Omental fat pad (tissue), 4 donors: ENCODE results near the gene NOX4. TPM values are rescaled to one million over a fixed set of nuclear protein-coding genes. Genes with fewer than 3 reads are reported as not detected.

ENCODE experiments used
- ATAC-seq: fragments of 150-250 bp; one replicate; pipeline ENCODE4 v1.9.1; 2016; ENCODE audit warnings: mild to moderate bottlenecking, moderate library complexity; ENCODE audit not compliant: low FRiP score
- DNase-seq: peaks from one replicate; pipeline ENCODE4 v3.0.0-alpha.2; 2019; ENCODE audit warnings: low spot score
- total RNA-seq, 4 donors: library from RNA; depleted of rRNA; stranded (reverse); fragments of >200 nt; gene quantifications; one replicate each; pipeline ENCODE4 v1.1.0, GENCODE V29; 2016
- TF ChIP-seq, protein P1 (sequence below), 3 donors: fragments of 450-650 bp; IDR thresholded peaks; one replicate each; pipeline ENCODE4 v1.5.1; 2016 to 2017; ENCODE audit warnings: antibody characterized with exemption in 3 of 3, mild to moderate bottlenecking in 3 of 3, moderate library complexity in 2 of 3

The NOX4 gene
- total RNA-seq, 4 donors from 2014 or later, result 2.6 to 36.3 (median 21.4) TPM

GRCh38 chr11:89484896-89485295, 6.3 kb downstream of the NOX4 start:
- no peak for ATAC-seq
- no peak for DNase-seq
- TF ChIP-seq, protein P1, sequence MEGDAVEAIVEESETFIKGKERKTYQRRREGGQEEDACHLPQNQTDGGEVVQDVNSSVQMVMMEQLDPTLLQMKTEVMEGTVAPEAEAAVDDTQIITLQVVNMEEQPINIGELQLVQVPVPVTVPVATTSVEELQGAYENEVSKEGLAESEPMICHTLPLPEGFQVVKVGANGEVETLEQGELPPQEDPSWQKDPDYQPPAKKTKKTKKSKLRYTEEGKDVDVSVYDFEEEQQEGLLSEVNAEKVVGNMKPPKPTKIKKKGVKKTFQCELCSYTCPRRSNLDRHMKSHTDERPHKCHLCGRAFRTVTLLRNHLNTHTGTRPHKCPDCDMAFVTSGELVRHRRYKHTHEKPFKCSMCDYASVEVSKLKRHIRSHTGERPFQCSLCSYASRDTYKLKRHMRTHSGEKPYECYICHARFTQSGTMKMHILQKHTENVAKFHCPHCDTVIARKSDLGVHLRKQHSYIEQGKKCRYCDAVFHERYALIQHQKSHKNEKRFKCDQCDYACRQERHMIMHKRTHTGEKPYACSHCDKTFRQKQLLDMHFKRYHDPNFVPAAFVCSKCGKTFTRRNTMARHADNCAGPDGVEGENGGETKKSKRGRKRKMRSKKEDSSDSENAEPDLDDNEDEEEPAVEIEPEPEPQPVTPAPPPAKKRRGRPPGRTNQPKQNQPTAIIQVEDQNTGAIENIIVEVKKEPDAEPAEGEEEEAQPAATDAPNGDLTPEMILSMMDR (IDR thresholded peaks at IDR 0.05), result no peak

DNA sequence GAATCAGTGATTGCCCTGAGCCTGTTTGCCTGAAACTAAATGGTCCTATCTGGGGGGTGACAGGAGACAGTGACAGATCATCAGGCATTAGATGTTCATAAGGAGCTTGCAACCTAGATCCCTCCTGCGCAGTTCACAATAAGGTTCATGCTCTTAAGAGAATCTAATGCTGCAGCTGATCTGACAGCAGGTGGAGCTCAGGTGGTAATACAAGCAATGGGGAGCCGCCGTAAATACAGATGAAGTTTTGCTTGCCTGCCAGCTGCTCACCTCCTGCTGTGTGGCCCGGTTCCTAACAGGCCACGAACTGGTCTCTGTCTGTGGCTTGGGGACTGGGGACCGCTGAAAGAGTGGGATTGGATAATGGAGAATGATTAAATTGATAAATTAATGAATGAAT, 14.0 kb downstream of the NOX4 start:
- TF ChIP-seq, protein P1 (IDR thresholded peaks at IDR 0.05), result no peak
- ATAC-seq (no peak), DNase-seq (no peak)

DNA sequence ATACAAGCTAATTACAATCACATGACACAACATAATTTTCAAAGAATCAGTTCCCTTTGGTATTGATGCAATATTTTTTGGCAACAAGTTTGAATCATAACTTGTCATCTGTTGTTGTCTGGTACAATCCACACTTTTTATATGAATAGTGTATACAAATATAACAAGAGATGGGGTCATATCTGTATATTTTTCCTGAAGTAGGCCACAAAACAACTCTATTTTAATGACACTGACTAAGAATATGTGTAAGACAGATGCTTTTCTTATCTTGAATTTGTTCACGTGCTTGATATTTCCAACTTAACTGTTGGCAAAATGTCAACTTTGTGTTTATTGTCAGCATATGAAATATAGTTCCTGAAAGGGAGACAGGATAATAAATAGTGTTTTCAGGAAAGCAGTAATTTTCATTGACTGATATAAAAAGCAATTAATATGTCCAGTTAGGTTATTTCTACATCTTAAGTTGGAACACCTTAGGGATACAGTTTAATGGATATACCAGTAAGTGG, 27.9 kb downstream of the NOX4 start:
- TF ChIP-seq, protein P1 (IDR thresholded peaks at IDR 0.05), result no peak
- DNase-seq (no peak), ATAC-seq (no peak)

- no peak for DNase-seq
- ATAC-seq, result no peak
- TF ChIP-seq, protein P1 (IDR thresholded peaks at IDR 0.05), result no peak
Measured at GRCh38 chr11:89458716-89459115, 32.5 kb downstream of the NOX4 start.

DNA sequence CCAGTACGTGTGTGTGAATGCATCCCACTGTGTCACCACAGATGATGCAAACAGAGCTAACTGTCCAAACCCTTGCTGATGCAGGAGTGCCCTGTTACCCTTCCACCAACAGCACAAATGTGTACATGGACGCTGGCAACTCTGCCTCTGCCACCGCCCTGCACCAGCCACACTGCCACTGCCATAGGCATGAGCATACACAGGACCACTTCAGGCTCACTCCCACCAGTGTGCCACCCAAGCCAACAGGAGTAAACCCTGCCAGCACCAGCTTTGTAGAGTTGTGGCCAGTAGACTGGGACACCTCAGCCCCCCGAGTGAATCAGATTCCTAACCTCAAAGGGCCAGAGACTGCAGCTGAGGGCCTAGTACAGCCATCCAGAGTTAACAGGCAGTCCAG, 34.0 kb downstream of the NOX4 start:
- ATAC-seq, result no peak
- TF ChIP-seq, protein P1 (IDR thresholded peaks at IDR 0.05), result no peak
- no peak for DNase-seq

- TF ChIP-seq, protein P1 (IDR thresholded peaks at IDR 0.05), result no peak
- DNase-seq (no peak), ATAC-seq (no peak)
Measured at GRCh38 chr11:89456681-89457080, 34.5 kb downstream of the NOX4 start.

GRCh38 chr11:89452780-89453179, 38.4 kb downstream of the NOX4 start:
- TF ChIP-seq, protein P1 (IDR thresholded peaks at IDR 0.05), result no peak
- no peak for ATAC-seq
- no peak for DNase-seq
